MM.1S (cell line): ENCODE data around the gene SHISA6.

ENCODE experiments used
- DNase-seq: peaks from one replicate; pipeline ENCODE4 v3.0.0-alpha.2; 2015
- H2AFZ ChIP-seq: fragments of 300-600 bp; sonication (generic); 2 replicates; pipeline ENCODE4 v1.6.0; 2016; ENCODE audit warnings: antibody characterized with exemption, low read length
- H3F3A ChIP-seq: fragments of 300-600 bp; sonication (generic); 2 replicates; pipeline ENCODE4 v1.6.1; 2016; ENCODE audit warnings: mild to moderate bottlenecking, antibody characterized with exemption, low read length, moderate library complexity, mixed read lengths; ENCODE audit not compliant: insufficient read depth
- H3K27ac ChIP-seq: fragments of 300-600 bp; sonication (generic); 2 replicates; pipeline ENCODE4 v1.5.1; 2016; ENCODE audit warnings: mild to moderate bottlenecking, low read length
- H3K27me3 ChIP-seq: fragments of 300-600 bp; sonication (generic); replicated peaks from 2 replicates; pipeline ENCODE4 v1.6.0; 2016; ENCODE audit warnings: low read length; ENCODE audit not compliant: insufficient read depth
- H3K36me3 ChIP-seq: fragments of 300-600 bp; sonication (generic); replicated peaks from 2 replicates; pipeline ENCODE4 v1.6.1; 2016; ENCODE audit warnings: mild to moderate bottlenecking, low read length, mixed read lengths; ENCODE audit not compliant: insufficient read depth
- H3K4me1 ChIP-seq: fragments of 300-600 bp; sonication (generic); 2 replicates; pipeline ENCODE4 v1.6.1; 2016; ENCODE audit warnings: low read length, mixed read lengths
- H3K4me2 ChIP-seq: fragments of 300-600 bp; sonication (generic); 2 replicates; pipeline ENCODE4 v1.6.0; 2016; ENCODE audit warnings: low read depth, low read length
- H3K4me3 ChIP-seq: fragments of 300-600 bp; sonication (generic); 2 replicates; pipeline ENCODE4 v1.5.1; 2016; ENCODE audit warnings: low read length, mixed read lengths
- H3K79me2 ChIP-seq: fragments of 300-600 bp; sonication (generic); 2 replicates; pipeline ENCODE4 v1.6.1; 2016; ENCODE audit warnings: mixed run types, low read length, mixed read lengths
- H3K9ac ChIP-seq: fragments of 300-600 bp; sonication (generic); 2 replicates; pipeline ENCODE4 v1.6.1; 2016; ENCODE audit warnings: low read length, mixed read lengths
- H3K9me2 ChIP-seq: fragments of 300-600 bp; sonication (generic); replicated peaks from 2 replicates; pipeline ENCODE4 v1.6.1; 2016; ENCODE audit warnings: mild to moderate bottlenecking, low read length, mixed read lengths; ENCODE audit not compliant: insufficient read depth
- H3K9me3 ChIP-seq: fragments of 300-600 bp; sonication (generic); replicated peaks from 2 replicates; pipeline ENCODE4 v1.6.1; 2016; ENCODE audit warnings: mild to moderate bottlenecking, low read length, mixed read lengths; ENCODE audit not compliant: insufficient read depth
- H4K20me1 ChIP-seq: fragments of 300-600 bp; sonication (generic); 2 replicates; pipeline ENCODE4 v1.6.1; 2016; ENCODE audit warnings: mild to moderate bottlenecking, low read length, moderate library complexity, mixed read lengths; ENCODE audit not compliant: insufficient read depth
- CTCF ChIP-seq: fragments of 300-600 bp; sonication (generic); IDR thresholded peaks from 2 replicates; pipeline ENCODE4 v1.5.1; 2016; ENCODE audit warnings: antibody characterized with exemption, low read length, mixed read lengths
- EZH2 ChIP-seq: fragments of 300-600 bp; sonication (generic); optimal IDR thresholded peaks from 2 replicates; pipeline ENCODE3; 2017; ENCODE audit warnings: low read depth, mild to moderate bottlenecking, antibody characterized with exemption, low read length, mixed read lengths
- EZH2phosphoT487 ChIP-seq: fragments of 300-600 bp; sonication (generic); IDR thresholded peaks from 2 replicates; pipeline ENCODE4 v1.6.1; 2018; ENCODE audit warnings: antibody characterized with exemption, low read length

Gene SHISA6

GRCh38 chr17:11252146-11252545, 11.1 kb downstream of the SHISA6 start:
- no peaks in the 10 kb centered on the region for H3K9me2 ChIP-seq
- H3K4me1 ChIP-seq: no peaks in the 10 kb centered on the region
- no peak overlapping the region for H3K27ac ChIP-seq
- H3K27me3 ChIP-seq: no peaks in the 10 kb centered on the region
- no peak for DNase-seq
- H3K9ac ChIP-seq: no peak overlapping the region
- H2AFZ ChIP-seq: no peak overlapping the region
- TF ChIP-seq CTCF (no peak), EZH2phosphoT487 (no peak), EZH2 (no peak)
- no peak overlapping the region for H3K4me3 ChIP-seq
- H3K79me2 ChIP-seq: no peaks in the 10 kb centered on the region
- H3F3A ChIP-seq: no peaks in the 10 kb centered on the region
- no peaks in the 10 kb centered on the region for H4K20me1 ChIP-seq
- H3K9me3 ChIP-seq: no peaks in the 10 kb centered on the region
- no peaks in the 10 kb centered on the region for H3K36me3 ChIP-seq
- H3K4me2 ChIP-seq: no peak overlapping the region

- DNase-seq: no peak
- TF ChIP-seq EZH2phosphoT487: no peak
- TF ChIP-seq CTCF: no peak
- no peak for TF ChIP-seq EZH2
- Histone ChIP-seq H3K4me1 (no peaks in the 10 kb centered on the region), H3K9me2 (no peaks in the 10 kb centered on the region), H3K79me2 (no peaks in the 10 kb centered on the region), H3K36me3 (no peaks in the 10 kb centered on the region), H3K4me2 (no peak overlapping the region), H4K20me1 (no peaks in the 10 kb centered on the region), H3K4me3 (no peak overlapping the region), H3K9me3 (no peaks in the 10 kb centered on the region), H3K27ac (no peak overlapping the region), H3F3A (no peaks in the 10 kb centered on the region), H3K9ac (no peak overlapping the region), H3K27me3 (no peaks in the 10 kb centered on the region), H2AFZ (no peak overlapping the region)
Observed at GRCh38 chr17:11256877-11257276, 15.9 kb downstream of the SHISA6 start.

GRCh38 chr17:11264183-11264871, 23.3 kb downstream of the SHISA6 start:
- Histone ChIP-seq H2AFZ (no peak overlapping the region), H3K27me3 (no peaks in the 10 kb centered on the region), H3K4me1 (no peaks in the 10 kb centered on the region), H3K9me3 (no peaks in the 10 kb centered on the region), H3K36me3 (no peaks in the 10 kb centered on the region), H3K9me2 (no peaks in the 10 kb centered on the region), H3K27ac (no peak overlapping the region), H4K20me1 (no peaks in the 10 kb centered on the region), H3K9ac (no peak overlapping the region), H3K4me2 (no peak overlapping the region), H3K4me3 (no peak overlapping the region), H3F3A (no peaks in the 10 kb centered on the region), H3K79me2 (no peaks in the 10 kb centered on the region)
- DNase-seq: no peak
- TF ChIP-seq CTCF (peak; percentile 42), EZH2phosphoT487 (no peak)
